ENCODE measurements around the gene SLC8A1. TPM values are rescaled to one million over a fixed set of nuclear protein-coding genes. Genes with fewer than 3 reads are reported as not detected.

Gene SLC8A1
- total RNA-seq, 1 donor from 2014 or later = 4.2 TPM

DNA sequence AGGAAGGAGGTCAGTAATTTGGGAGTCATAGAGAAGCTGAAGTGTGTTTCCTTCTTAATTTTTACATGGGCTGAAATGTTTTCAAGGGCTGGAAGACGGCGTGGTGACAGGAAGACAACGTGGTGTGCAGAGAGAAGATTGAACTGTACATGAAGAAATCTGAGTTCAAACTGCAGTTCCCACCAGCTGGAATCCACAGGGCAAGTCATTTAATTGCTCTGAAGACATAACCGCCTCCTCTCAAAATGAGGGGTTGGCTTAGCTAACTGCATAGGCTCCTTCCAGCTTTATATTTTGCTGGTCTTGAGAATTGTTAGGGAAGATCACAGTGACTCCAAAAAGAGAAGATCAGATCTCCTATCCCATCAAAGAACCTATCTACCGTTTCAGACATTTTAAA lies 103.9 kb downstream of the SLC8A1 start:
- Mint-ChIP-seq H3K27ac (ENCODE audit: unreplicated experiment) (no peak overlapping the region), H3K4me1 (no peaks in the 10 kb centered on the region)
- TF ChIP-seq, protein P1, sequence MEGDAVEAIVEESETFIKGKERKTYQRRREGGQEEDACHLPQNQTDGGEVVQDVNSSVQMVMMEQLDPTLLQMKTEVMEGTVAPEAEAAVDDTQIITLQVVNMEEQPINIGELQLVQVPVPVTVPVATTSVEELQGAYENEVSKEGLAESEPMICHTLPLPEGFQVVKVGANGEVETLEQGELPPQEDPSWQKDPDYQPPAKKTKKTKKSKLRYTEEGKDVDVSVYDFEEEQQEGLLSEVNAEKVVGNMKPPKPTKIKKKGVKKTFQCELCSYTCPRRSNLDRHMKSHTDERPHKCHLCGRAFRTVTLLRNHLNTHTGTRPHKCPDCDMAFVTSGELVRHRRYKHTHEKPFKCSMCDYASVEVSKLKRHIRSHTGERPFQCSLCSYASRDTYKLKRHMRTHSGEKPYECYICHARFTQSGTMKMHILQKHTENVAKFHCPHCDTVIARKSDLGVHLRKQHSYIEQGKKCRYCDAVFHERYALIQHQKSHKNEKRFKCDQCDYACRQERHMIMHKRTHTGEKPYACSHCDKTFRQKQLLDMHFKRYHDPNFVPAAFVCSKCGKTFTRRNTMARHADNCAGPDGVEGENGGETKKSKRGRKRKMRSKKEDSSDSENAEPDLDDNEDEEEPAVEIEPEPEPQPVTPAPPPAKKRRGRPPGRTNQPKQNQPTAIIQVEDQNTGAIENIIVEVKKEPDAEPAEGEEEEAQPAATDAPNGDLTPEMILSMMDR (conservative IDR thresholded peaks at IDR 0.05) = no peak

DNA sequence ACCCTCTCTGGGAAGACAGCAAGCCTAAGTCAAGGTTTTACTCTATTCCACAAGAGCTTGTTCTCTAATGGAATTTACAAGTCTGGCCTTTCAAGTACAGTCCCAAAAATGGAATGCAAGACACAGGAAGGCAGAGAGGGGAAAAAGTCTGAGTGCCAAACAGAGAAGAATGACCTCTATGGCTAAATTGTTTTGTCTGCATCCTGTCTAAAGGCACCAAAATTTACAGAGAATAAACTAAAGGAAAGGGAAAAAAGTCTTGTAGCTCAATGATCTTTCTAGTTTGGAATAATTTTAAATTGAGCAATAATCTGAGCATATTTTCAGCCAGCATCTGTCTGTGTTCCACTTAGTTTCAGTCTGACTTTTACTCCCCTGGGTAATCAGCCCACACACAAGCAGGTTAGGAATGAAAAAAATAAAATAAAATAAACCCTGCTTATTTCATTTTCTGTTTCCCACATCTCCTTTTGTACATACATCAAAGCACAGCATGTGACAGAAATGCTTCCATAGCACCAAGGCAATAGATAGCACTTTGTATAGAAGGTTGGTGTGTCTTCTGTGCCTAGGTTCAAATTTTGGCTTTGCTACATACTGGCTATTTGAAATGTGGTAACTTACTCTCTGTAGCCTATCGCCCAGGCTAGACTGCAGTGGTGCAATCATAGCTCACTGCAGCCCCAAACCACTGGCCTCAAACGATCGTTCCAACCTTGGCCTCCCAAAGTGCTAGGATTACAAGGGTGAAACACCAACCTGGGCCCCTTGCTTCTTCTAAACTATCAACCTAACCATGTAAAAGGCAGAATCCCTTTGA lies 105.1 kb downstream of the SLC8A1 start:
- H3K36me3 Mint-ChIP-seq (ENCODE audit: low read depth) = no peaks in the 10 kb centered on the region
- no peaks in the 10 kb centered on the region for H3K9me3 Mint-ChIP-seq
- no peak for DNase-seq (ENCODE audit: low read depth, low spot score)
- H3K27ac Mint-ChIP-seq (ENCODE audit: unreplicated experiment) = peak overlapping the region; percentile 27
- H3K4me1 Mint-ChIP-seq = no peaks in the 10 kb centered on the region
- H3K4me3 Mint-ChIP-seq = no peak overlapping the region
- TF ChIP-seq, protein P1 (conservative IDR thresholded peaks at IDR 0.05) = no peak
- no peaks in the 10 kb centered on the region for H3K27me3 Mint-ChIP-seq (ENCODE audit: low read depth)

More for the DNA sequence above, 103.9 kb downstream of the SLC8A1 start:
- DNase-seq (ENCODE audit: low read depth, low spot score) = no peak
- no peaks in the 10 kb centered on the region for H3K36me3 Mint-ChIP-seq (ENCODE audit: low read depth)
- no peak overlapping the region for H3K4me3 Mint-ChIP-seq
- H3K9me3 Mint-ChIP-seq = no peaks in the 10 kb centered on the region
- H3K27me3 Mint-ChIP-seq (ENCODE audit: low read depth) = no peaks in the 10 kb centered on the region

DNA sequence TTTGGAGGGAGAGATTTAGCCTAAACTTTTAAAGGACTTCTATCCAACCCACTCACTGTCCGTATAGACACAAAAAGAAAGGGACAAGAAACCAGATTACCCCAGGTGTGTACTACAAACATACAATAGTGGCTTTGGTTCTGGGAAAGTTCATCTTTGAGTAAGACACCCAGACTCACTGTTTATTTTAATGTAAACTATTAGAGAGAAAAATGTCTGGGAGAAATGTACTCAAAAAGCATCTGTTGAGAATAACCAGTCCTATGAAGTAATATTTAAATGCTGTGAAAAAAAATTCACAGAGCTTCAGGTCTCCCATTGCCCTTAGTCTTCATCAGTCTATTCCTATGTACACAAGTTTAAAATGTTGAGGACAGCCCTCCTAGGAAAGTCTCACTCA lies 107.5 kb downstream of the SLC8A1 start:
- H3K27me3 Mint-ChIP-seq (ENCODE audit: low read depth) = no peaks in the 10 kb centered on the region
- H3K36me3 Mint-ChIP-seq (ENCODE audit: low read depth) = no peaks in the 10 kb centered on the region
- no peaks in the 10 kb centered on the region for H3K9me3 Mint-ChIP-seq
- DNase-seq (ENCODE audit: low read depth, low spot score) = no peak
- H3K4me3 Mint-ChIP-seq = no peak overlapping the region
- TF ChIP-seq, protein P1 (conservative IDR thresholded peaks at IDR 0.05) = no peak
- no peak overlapping the region for H3K27ac Mint-ChIP-seq (ENCODE audit: unreplicated experiment)
- H3K4me1 Mint-ChIP-seq = no peaks in the 10 kb centered on the region

DNA sequence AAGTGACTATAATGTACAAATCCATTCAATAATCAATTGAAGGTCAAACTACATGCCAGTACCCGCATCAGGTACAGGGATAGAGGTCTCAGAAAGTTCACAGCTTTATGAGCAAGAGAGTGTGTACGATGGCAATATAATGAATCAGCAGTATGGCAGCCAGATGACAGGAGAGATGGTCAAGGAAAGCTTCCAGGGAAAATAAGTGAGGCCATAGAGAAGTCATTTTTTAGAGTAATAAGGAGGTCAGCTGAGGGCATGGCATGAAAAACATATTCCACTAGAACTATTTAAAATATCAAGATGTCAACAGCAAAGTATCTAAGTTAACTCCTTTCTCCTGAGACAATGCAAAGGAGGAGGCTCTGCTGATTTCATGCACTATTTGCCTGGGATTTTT lies 108.0 kb downstream of the SLC8A1 start:
- H3K36me3 Mint-ChIP-seq (ENCODE audit: low read depth) = no peaks in the 10 kb centered on the region
- H3K27ac Mint-ChIP-seq (ENCODE audit: unreplicated experiment) = no peak overlapping the region
- DNase-seq (ENCODE audit: low read depth, low spot score) = no peak
- H3K27me3 Mint-ChIP-seq (ENCODE audit: low read depth) = no peaks in the 10 kb centered on the region
- no peak overlapping the region for H3K4me3 Mint-ChIP-seq
- TF ChIP-seq, protein P1 (conservative IDR thresholded peaks at IDR 0.05) = no peak
- H3K4me1 Mint-ChIP-seq = no peaks in the 10 kb centered on the region
- no peaks in the 10 kb centered on the region for H3K9me3 Mint-ChIP-seq

DNA sequence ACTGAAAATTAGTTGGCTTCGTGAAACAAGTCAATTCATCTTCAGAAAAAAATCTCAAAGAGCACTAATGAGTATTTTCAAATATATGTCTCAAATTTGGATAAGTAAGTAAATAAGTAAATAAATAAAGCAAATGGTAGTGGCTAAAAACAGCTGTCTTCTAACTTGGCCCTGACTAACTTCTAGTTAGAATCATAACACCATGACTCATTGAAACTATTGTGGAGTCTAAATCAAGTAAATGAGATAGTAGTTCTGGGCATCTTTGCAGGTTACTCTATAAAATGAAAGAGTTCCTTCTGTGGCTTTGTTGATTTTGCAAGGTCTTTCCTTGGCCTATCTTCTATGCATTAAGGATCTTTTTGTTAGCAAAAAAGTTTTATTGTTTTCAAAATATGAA lies 110.7 kb downstream of the SLC8A1 start:
- Mint-ChIP-seq H3K4me1 (no peaks in the 10 kb centered on the region), H3K9me3 (no peaks in the 10 kb centered on the region), H3K27ac (ENCODE audit: unreplicated experiment) (no peak overlapping the region), H3K36me3 (ENCODE audit: low read depth) (no peaks in the 10 kb centered on the region), H3K4me3 (no peak overlapping the region), H3K27me3 (ENCODE audit: low read depth) (no peaks in the 10 kb centered on the region)
- TF ChIP-seq, protein P1 (conservative IDR thresholded peaks at IDR 0.05) = no peak
- no peak for DNase-seq (ENCODE audit: low read depth, low spot score)

Data from neural crest cell (in vitro differentiated cells).